IPS-20b (cell line): ENCODE results near the gene TTC7B.

Experiments
- H3K27ac ChIP-seq: one replicate; pipeline ENCODE4 v1.5.1; 2013; ENCODE audit warnings: low read length
- H3K27me3 ChIP-seq: 2 replicates; pipeline ENCODE4 v1.6.1; 2013; ENCODE audit warnings: mild to moderate bottlenecking, low read length, inconsistent platforms; ENCODE audit not compliant: insufficient read depth
- H3K36me3 ChIP-seq: 2 replicates; pipeline ENCODE4 v1.6.1; 2013; ENCODE audit warnings: low read depth, mild to moderate bottlenecking, inconsistent platforms, low read length, moderate library complexity; ENCODE audit not compliant: insufficient read depth
- H3K4me1 ChIP-seq: 2 replicates; pipeline ENCODE4 v1.6.1; 2013; ENCODE audit warnings: mild to moderate bottlenecking, control low read depth, inconsistent platforms, low read length, moderate library complexity; ENCODE audit not compliant: insufficient read depth
- H3K4me3 ChIP-seq: 2 replicates; pipeline ENCODE4 v1.5.1; 2013; ENCODE audit warnings: mild to moderate bottlenecking, low read length, inconsistent platforms
- H3K9ac ChIP-seq: 2 replicates; pipeline ENCODE4 v1.6.1; 2013; ENCODE audit warnings: low read depth, mild to moderate bottlenecking, inconsistent platforms, low read length, moderate library complexity
- H3K9me3 ChIP-seq: 2 replicates; pipeline ENCODE4 v1.6.1; 2013; ENCODE audit warnings: mild to moderate bottlenecking, low read depth, low read length, inconsistent platforms; ENCODE audit not compliant: insufficient read depth

Gene TTC7B

GRCh38 chr14:90676356-90676755 lies 139.9 kb downstream of the TTC7B start:
- Histone ChIP-seq H3K4me1 (no peaks in the 10 kb centered on the region; the same call in 1 of the 2 replicates), H3K27ac (no peak overlapping the region), H3K27me3 (no peaks in the 10 kb centered on the region), H3K9ac (no peak overlapping the region), H3K36me3 (no peaks in the 10 kb centered on the region), H3K9me3 (no peaks in the 10 kb centered on the region), H3K4me3 (no peak overlapping the region)

- no peaks in the 10 kb centered on the region for H3K27me3 ChIP-seq
- H3K27ac ChIP-seq: no peak overlapping the region
- H3K9me3 ChIP-seq: no peaks in the 10 kb centered on the region
- no peak overlapping the region for H3K4me3 ChIP-seq
- no peaks in the 10 kb centered on the region for H3K36me3 ChIP-seq
- no peak overlapping the region for H3K9ac ChIP-seq
- no peaks in the 10 kb centered on the region; the same call in 1 of the 2 replicates for H3K4me1 ChIP-seq
Measured at GRCh38 chr14:90675399-90675798, 140.8 kb downstream of the TTC7B start.

- Histone ChIP-seq H3K4me3 (no peak overlapping the region), H3K27me3 (no peaks in the 10 kb centered on the region), H3K36me3 (no peaks in the 10 kb centered on the region), H3K27ac (no peak overlapping the region), H3K4me1 (no peaks in the 10 kb centered on the region), H3K9me3 (no peaks in the 10 kb centered on the region), H3K9ac (no peak overlapping the region)
Measured at GRCh38 chr14:90674716-90675115, 141.5 kb downstream of the TTC7B start.

- no peaks in the 10 kb centered on the region for H3K9me3 ChIP-seq
- H3K27ac ChIP-seq: no peak overlapping the region
- no peaks in the 10 kb centered on the region for H3K27me3 ChIP-seq
- no peaks in the 10 kb centered on the region for H3K36me3 ChIP-seq
- no peaks in the 10 kb centered on the region for H3K4me1 ChIP-seq
- no peak overlapping the region for H3K9ac ChIP-seq
- H3K4me3 ChIP-seq: no peak overlapping the region
Measured at GRCh38 chr14:90674043-90674670, 142.1 kb downstream of the TTC7B start.

- H3K9ac ChIP-seq: no peak overlapping the region
- no peak overlapping the region for H3K4me3 ChIP-seq
Measured at GRCh38 chr14:90671382-90672234, 144.6 kb downstream of the TTC7B start.

GRCh38 chr14:90669731-90670130 lies 146.5 kb downstream of the TTC7B start:
- no peak overlapping the region for H3K27ac ChIP-seq
- H3K36me3 ChIP-seq: no peaks in the 10 kb centered on the region
- H3K9ac ChIP-seq: no peak overlapping the region
- H3K4me3 ChIP-seq: no peak overlapping the region
- no peaks in the 10 kb centered on the region for H3K27me3 ChIP-seq
- no peaks in the 10 kb centered on the region for H3K4me1 ChIP-seq
- no peaks in the 10 kb centered on the region for H3K9me3 ChIP-seq

More at GRCh38 chr14:90671382-90672234, 144.6 kb downstream of the TTC7B start:
- Histone ChIP-seq H3K36me3 (no peaks in the 10 kb centered on the region), H3K27ac (no peak overlapping the region), H3K4me1 (no peaks in the 10 kb centered on the region), H3K27me3 (no peaks in the 10 kb centered on the region), H3K9me3 (no peaks in the 10 kb centered on the region)

- no peak overlapping the region for H3K4me3 ChIP-seq
- no peaks in the 10 kb centered on the region for H3K9me3 ChIP-seq
- H3K36me3 ChIP-seq: no peaks in the 10 kb centered on the region
- H3K4me1 ChIP-seq: peaks cover 3% of the 10 kb centered on the region; the same call in 1 of the 2 replicates
- H3K9ac ChIP-seq: no peak overlapping the region
- no peaks in the 10 kb centered on the region for H3K27me3 ChIP-seq
- no peak overlapping the region for H3K27ac ChIP-seq
Measured at GRCh38 chr14:90666571-90666970, 149.7 kb downstream of the TTC7B start.

GRCh38 chr14:90665321-90666000 lies 150.8 kb downstream of the TTC7B start:
- no peak overlapping the region for H3K27ac ChIP-seq
- H3K4me1 ChIP-seq: peaks cover 8% of the 10 kb centered on the region; the same call in 1 of the 2 replicates
- no peaks in the 10 kb centered on the region for H3K9me3 ChIP-seq
- H3K9ac ChIP-seq: no peak overlapping the region
- no peaks in the 10 kb centered on the region for H3K36me3 ChIP-seq
- H3K4me3 ChIP-seq: no peak overlapping the region
- H3K27me3 ChIP-seq: no peaks in the 10 kb centered on the region

- H3K9me3 ChIP-seq: no peaks in the 10 kb centered on the region
- H3K27ac ChIP-seq: no peak overlapping the region
- no peaks in the 10 kb centered on the region for H3K36me3 ChIP-seq
- peaks cover 8% of the 10 kb centered on the region; the same call in 1 of the 2 replicates for H3K4me1 ChIP-seq
- H3K27me3 ChIP-seq: no peaks in the 10 kb centered on the region
- no peak overlapping the region for H3K4me3 ChIP-seq
- H3K9ac ChIP-seq: no peak overlapping the region
Measured at GRCh38 chr14:90664911-90665310, 151.3 kb downstream of the TTC7B start.

- no peaks in the 10 kb centered on the region for H3K27me3 ChIP-seq
- H3K9ac ChIP-seq: no peak overlapping the region
- no peak overlapping the region for H3K4me3 ChIP-seq
- H3K9me3 ChIP-seq: no peaks in the 10 kb centered on the region
- H3K27ac ChIP-seq: no peak overlapping the region
- no peaks in the 10 kb centered on the region for H3K36me3 ChIP-seq
- H3K4me1 ChIP-seq: peaks cover 8% of the 10 kb centered on the region; the same call in 1 of the 2 replicates
Measured at GRCh38 chr14:90663680-90664079, 152.6 kb downstream of the TTC7B start.

GRCh38 chr14:90663140-90663539 lies 153.1 kb downstream of the TTC7B start:
- H3K27me3 ChIP-seq: no peaks in the 10 kb centered on the region
- H3K9me3 ChIP-seq: no peaks in the 10 kb centered on the region
- H3K27ac ChIP-seq: no peak overlapping the region
- no peak overlapping the region for H3K4me3 ChIP-seq
- H3K9ac ChIP-seq: no peak overlapping the region
- peaks cover 8% of the 10 kb centered on the region; the same call in 1 of the 2 replicates for H3K4me1 ChIP-seq
- no peaks in the 10 kb centered on the region for H3K36me3 ChIP-seq
